NCI-H345 (cell line): ENCODE measurements around the gene IFI6.
A peak's percentile ranks its signal among the peaks of the same experiment; 100 is the strongest.
"Not testable (repeated sequence)": the region's sequence is repeated elsewhere in the genome, so short reads cannot be mapped to it uniquely, and the experiment has no call there.

Experiments
- DNase-seq: peaks from one replicate; lab custom pipeline; 2025; lab: John Stamatoyannopoulos, UW

IFI6 gene

GRCh38 chr1:27628712-27629111, 43.3 kb downstream of the IFI6 start:
- no peak for DNase-seq

- not testable (repeated sequence) for DNase-seq
Observed at GRCh38 chr1:27627733-27628132, 44.3 kb downstream of the IFI6 start.

- no peak for DNase-seq
Observed at GRCh38 chr1:27627061-27627460, 44.9 kb downstream of the IFI6 start.

GRCh38 chr1:27626031-27626935, 45.7 kb downstream of the IFI6 start:
- DNase-seq: peak; percentile 65

- DNase-seq: no peak
Observed at GRCh38 chr1:27624467-27625178, 47.4 kb downstream of the IFI6 start.

GRCh38 chr1:27623327-27624212, 48.4 kb downstream of the IFI6 start:
- no peak for DNase-seq

GRCh38 chr1:27622828-27623227, 49.2 kb downstream of the IFI6 start:
- DNase-seq: no peak

DNA sequence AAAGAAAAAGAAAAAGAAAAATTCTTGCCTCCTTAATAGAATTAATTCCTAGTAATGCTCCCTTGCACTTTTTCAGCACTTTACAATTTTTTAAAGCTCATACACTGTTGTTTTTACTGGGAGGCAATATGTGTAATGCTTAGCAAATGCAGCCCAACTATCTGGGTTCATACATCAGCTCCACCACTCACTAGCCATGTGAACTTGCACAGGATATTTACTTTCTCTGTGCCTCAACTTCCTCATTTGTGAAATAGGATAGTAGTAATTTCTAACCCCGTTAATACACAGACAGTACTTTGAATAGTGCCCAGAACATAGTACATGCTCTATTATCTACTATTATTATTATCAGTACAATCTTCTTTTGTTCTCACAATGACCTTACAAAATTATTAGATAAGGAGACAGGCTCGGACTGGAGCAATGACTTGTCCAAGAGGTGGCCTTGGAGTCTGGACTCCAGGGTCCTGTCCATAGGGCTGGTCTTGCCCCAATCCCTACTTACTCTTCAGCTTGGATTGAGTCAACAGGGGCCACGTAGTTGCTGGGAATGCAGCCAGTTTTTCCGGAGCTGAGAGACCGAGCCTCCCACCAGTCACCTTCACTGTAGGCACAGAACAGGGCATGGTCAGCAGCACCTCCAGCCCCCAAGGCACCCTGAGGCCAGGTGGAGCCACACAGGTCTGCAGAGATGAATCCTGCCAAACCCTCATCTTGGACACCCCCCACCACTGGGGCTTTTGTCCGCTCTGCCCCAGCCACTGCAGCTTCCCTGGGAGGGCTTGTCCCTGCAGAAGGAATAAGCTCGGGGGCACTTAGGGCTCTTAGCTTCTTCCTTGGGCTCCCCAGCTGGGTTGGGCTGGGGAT, 50.7 kb downstream of the IFI6 start:
- DNase-seq: no peak

DNA sequence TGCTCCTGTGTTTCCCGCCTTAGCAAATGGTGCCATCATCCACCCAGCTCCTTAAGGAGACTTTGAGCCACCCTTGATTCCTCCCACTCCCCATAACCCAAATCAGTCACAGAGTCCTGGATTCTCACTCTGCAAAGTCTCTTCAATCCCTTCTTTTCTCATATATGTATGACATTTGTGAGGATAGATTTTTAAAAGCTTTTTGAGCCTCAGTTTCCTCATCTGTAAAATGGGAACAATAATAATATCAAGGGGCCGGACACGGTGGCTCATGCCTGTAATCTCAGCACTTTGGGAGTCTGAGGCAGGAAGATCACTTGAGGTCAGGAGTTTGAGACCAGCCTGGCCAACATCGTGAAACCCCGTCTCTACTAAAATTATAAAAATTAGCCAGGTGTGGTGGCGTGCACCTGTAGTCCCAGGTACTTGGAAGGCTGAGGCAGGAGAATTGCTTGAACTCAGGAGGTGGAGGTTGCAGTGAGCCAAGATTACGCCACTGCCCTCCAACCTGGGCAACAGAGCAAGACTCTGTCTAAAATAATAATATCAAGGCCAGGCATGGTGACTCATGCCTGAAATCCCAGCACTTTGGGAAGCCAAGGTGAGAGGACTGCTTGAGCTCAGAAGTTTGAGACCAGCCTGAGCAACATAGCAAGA, 52.1 kb downstream of the IFI6 start:
- not testable (repeated sequence) for DNase-seq

GRCh38 chr1:27618341-27619082, 53.5 kb downstream of the IFI6 start:
- no peak for DNase-seq

DNA sequence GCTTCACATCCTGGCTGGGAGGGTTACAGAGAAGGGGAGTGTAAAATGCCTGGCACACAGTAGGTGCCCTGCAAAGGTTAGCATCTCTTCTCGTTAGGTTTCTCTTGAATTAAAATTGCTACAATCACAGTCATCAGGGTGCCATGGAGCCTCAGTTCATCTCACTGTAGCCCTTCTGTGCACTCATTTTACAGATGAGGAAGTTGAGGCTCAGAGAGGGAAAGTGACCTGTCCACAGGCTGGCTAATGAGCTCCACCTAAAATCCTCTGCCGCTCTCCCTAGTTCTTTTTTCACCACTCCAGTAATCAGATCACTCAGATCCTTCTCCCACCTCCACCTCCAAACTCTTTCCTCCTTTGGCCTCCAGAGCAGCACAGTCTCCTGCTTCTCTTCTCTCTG, 54.6 kb downstream of the IFI6 start:
- DNase-seq: no peak

- no peak for DNase-seq
Observed at GRCh38 chr1:27616441-27616840, 55.6 kb downstream of the IFI6 start.
